A549 (cell line): ENCODE results near the gene PRR3. TPM values are rescaled to one million over a fixed set of nuclear protein-coding genes. Genes with fewer than 3 reads are reported as not detected.

Experiments used
- ATAC-seq, 2 experiments: fragments of 200-7000 bp in 1 of 2; fragments of >200 bp in 1 of 2; cut with Nextera tagmentation in 1 of 2; cut with Tn5 transposase in 1 of 2; 3 replicates each; pipeline versions ENCODE4 v1.8.0 to v1.9.1; 2018 to 2020; ENCODE audit warnings: mild to moderate bottlenecking in 1 of 2, moderate library complexity in 1 of 2
- CTCF ChIA-PET: fragments of 300-600 bp; sonication (Branson Sonifier 250); formaldehyde crosslinking; extraction: SDS; loops from one replicate; lab custom pipeline; 2021; ENCODE audit warnings: antibody characterized with exemption, inconsistent platforms; lab: Yijun Ruan, JAX
- POLR2A ChIA-PET: fragments of 350-600 bp; formaldehyde crosslinking; extraction: SDS; loops from one replicate; lab custom pipeline; 2021; ENCODE audit warnings: antibody characterized with exemption, inconsistent platforms; lab: Yijun Ruan, JAX
- DNase-seq, 2 experiments: peaks; one replicate each; pipeline versions ENCODE4 v3.0.0 to v3.0.0-alpha.2; 2011 to 2016; ENCODE audit warnings: low read depth in 1 of 2, low spot score in 1 of 2
- FAIRE-seq: peaks from 2 replicates; lab custom pipeline; 2011; peaks lifted over from hg19 to GRCh38; lab: Jason Lieb, UNC
- H3K27ac ChIP-seq, 2 experiments: fragments of >200 bp; sonication (Bioruptor Twin); formaldehyde crosslinking; 3 replicates each; pipeline ENCODE4 v1.5.1; 2016 to 2017
- H3K4me1 ChIP-seq: fragments of >200 bp; sonication (Bioruptor Twin); formaldehyde crosslinking; 3 replicates; pipeline ENCODE4 v1.6.1; 2016
- H3K4me2 ChIP-seq: fragments of >200 bp; sonication (Bioruptor Twin); formaldehyde crosslinking; 3 replicates; pipeline ENCODE4 v1.6.1; 2016
- H3K4me3 ChIP-seq: fragments of >200 bp; sonication (Bioruptor Twin); formaldehyde crosslinking; 3 replicates; pipeline ENCODE4 v1.5.1; 2016
- H3K9me3 ChIP-seq: fragments of >200 bp; sonication (Bioruptor Twin); formaldehyde crosslinking; 3 replicates; pipeline ENCODE4 v1.6.1; 2016
- BHLHE40 ChIP-seq: IDR thresholded peaks from 2 replicates; pipeline ENCODE4 v1.6.1; 2012; ENCODE audit warnings: low read depth, low read length, inconsistent platforms
- CBX2 ChIP-seq: fragments of 200-600 bp; sonication (generic); IDR thresholded peaks from 2 replicates; pipeline ENCODE4 v1.6.1; 2016; ENCODE audit warnings: low read depth, mild to moderate bottlenecking, borderline replicate concordance
- CEBPB ChIP-seq, 2 experiments: fragments of >200 bp in 1 of 2; sonication (Bioruptor Twin) in 1 of 2; formaldehyde crosslinking in 1 of 2; IDR thresholded peaks; 2 replicates each; pipeline ENCODE4 v1.6.1; 2012 to 2016
- CHD4 ChIP-seq: fragments of 200-600 bp; sonication (generic); IDR thresholded peaks from 2 replicates; pipeline ENCODE4 v1.6.1; 2016; ENCODE audit warnings: antibody characterized with exemption, mild to moderate bottlenecking, borderline replicate concordance
- CTCF ChIP-seq: fragments of >200 bp; sonication (Bioruptor Twin); formaldehyde crosslinking; IDR thresholded peaks from 3 replicates; pipeline ENCODE4 v1.5.1; 2016
- EHF ChIP-seq: fragments of 250-450 bp; sonication (Bioruptor Pico); IDR thresholded peaks from 2 replicates; pipeline ENCODE4 v1.5.0; 2020; ENCODE audit warnings: mild to moderate bottlenecking
- EP300 ChIP-seq, 2 experiments: fragments of >200 bp; sonication (Bioruptor Twin); formaldehyde crosslinking; IDR thresholded peaks; 2 replicates in 1 of 2; 3 replicates in 1 of 2; pipeline ENCODE4 v1.6.1; 2016 to 2017
- FOXS1 ChIP-seq: fragments of 250-450 bp; sonication (Bioruptor Pico); IDR thresholded peaks from 2 replicates; pipeline ENCODE4 v1.5.0; 2020; ENCODE audit warnings: mild to moderate bottlenecking, moderate library complexity
- HMGXB4 ChIP-seq: fragments of 250-450 bp; sonication (Bioruptor Pico); IDR thresholded peaks from 2 replicates; pipeline ENCODE4 v1.5.0; 2021; ENCODE audit warnings: mild to moderate bottlenecking, moderate library complexity, borderline replicate concordance
- HOXA7 ChIP-seq: fragments of 250-450 bp; sonication (Bioruptor Pico); IDR thresholded peaks from 2 replicates; pipeline ENCODE4 v1.5.0; 2020; ENCODE audit warnings: mild to moderate bottlenecking, moderate library complexity
- KDM5A ChIP-seq: fragments of 200-600 bp; sonication (generic); IDR thresholded peaks from 2 replicates; pipeline ENCODE4 v1.6.1; 2016; ENCODE audit warnings: antibody characterized with exemption, mild to moderate bottlenecking
- MAFK ChIP-seq: fragments of 450-650 bp; IDR thresholded peaks from 2 replicates; pipeline ENCODE4 v1.6.1; 2014; ENCODE audit not compliant: partially characterized antibody
- NFE2L2 ChIP-seq: fragments of 150-350 bp; conservative IDR thresholded peaks from 2 replicates; pipeline ENCODE4 v1.6.1; 2014; ENCODE audit warnings: low read length
- NPAS2 ChIP-seq: fragments of 250-450 bp; sonication (Bioruptor Pico); IDR thresholded peaks from 2 replicates; pipeline ENCODE4 v1.8.0; 2022; ENCODE audit warnings: mild to moderate bottlenecking, moderate library complexity, borderline replicate concordance
- PBX3 ChIP-seq: IDR thresholded peaks from 2 replicates; pipeline ENCODE4 v1.6.1; 2012
- PHF8 ChIP-seq: fragments of 200-600 bp; sonication (generic); IDR thresholded peaks from 2 replicates; pipeline ENCODE4 v1.6.1; 2016; ENCODE audit warnings: low read depth, mild to moderate bottlenecking, antibody characterized with exemption, moderate library complexity, borderline replicate concordance
- POLR2A ChIP-seq: IDR thresholded peaks from 2 replicates; pipeline ENCODE4 v1.6.1; 2012; ENCODE audit warnings: mild to moderate bottlenecking, low read length
- POLR2AphosphoS2 ChIP-seq: conservative IDR thresholded peaks from 2 replicates; pipeline ENCODE4 v1.6.1; 2012; ENCODE audit warnings: low read length, improper control_type of control experiment, inconsistent platforms
- RARB ChIP-seq: fragments of 250-450 bp; sonication (Bioruptor Pico); IDR thresholded peaks from 2 replicates; pipeline ENCODE4 v1.8.0; 2021; ENCODE audit warnings: mild to moderate bottlenecking, moderate library complexity
- RCOR1 ChIP-seq: fragments of 150-350 bp; IDR thresholded peaks from 2 replicates; pipeline ENCODE4 v1.6.1; 2014; ENCODE audit warnings: antibody characterized with exemption, low read length, low read depth
- SMC3 ChIP-seq: fragments of >200 bp; sonication (Bioruptor Twin); formaldehyde crosslinking; IDR thresholded peaks from 3 replicates; pipeline ENCODE4 v1.6.1; 2018; ENCODE audit warnings: inconsistent platforms
- TP53 ChIP-seq: fragments of 250-450 bp; sonication (Bioruptor Pico); IDR thresholded peaks from 2 replicates; pipeline ENCODE4 v1.5.0; 2021; ENCODE audit warnings: mild to moderate bottlenecking, moderate library complexity
- ZC3H11A ChIP-seq: fragments of 450-650 bp; IDR thresholded peaks from 2 replicates; pipeline ENCODE4 v1.6.1; 2014; ENCODE audit warnings: antibody characterized with exemption, mild to moderate bottlenecking
- ZNF302 ChIP-seq: fragments of 250-450 bp; sonication (Bioruptor Pico); IDR thresholded peaks from 2 replicates; pipeline ENCODE4 v1.9.0; 2021; ENCODE audit warnings: inconsistent platforms, mild to moderate bottlenecking, moderate library complexity
- WGBS: methylation state at CpG from one replicate; pipeline ENCODE4 v1.1.6; 2017; ENCODE audit errors: missing lambda C conversion rate; 5-methylcytosine and 5-hydroxymethylcytosine counted together
- polyA plus RNA-seq, 4 experiments: library from polyadenylated mRNA; depleted of rRNA in 3 of 4; stranded (reverse); fragments of >200 nt; fragmentation: RNase III in 1 of 4; extraction: RNeasy Plus Mini Kit Qiagen cat#74134 plus additional on column Dnase treatment in 1 of 4; gene quantifications; 2 replicates in 3 of 4; 3 replicates in 1 of 4; pipeline ENCODE4 v1.2.3, GENCODE V29; 2011 to 2017

Gene PRR3
- polyA plus RNA-seq, 2 of the 4 experiments (the other 2 are of a cell fraction) = 13.8 to 24.1 TPM

GRCh38 chr6:30544666-30545272 is 12.3 kb upstream of the PRR3 start (continued):
- TF ChIP-seq CTCF (peak; percentile 60), ZNF302 (CRISPR knock-in tag) (no peak), POLR2AphosphoS2 (no peak), ZC3H11A (no peak), EP300 (IDR thresholded peaks at IDR 0.05) (no peak), PBX3 (no peak), KDM5A (no peak), NFE2L2 (no peak), RCOR1 (no peak), HMGXB4 (CRISPR knock-in tag) (no peak)

- CTCF ChIA-PET = interaction anchor here (1.2 to 16.0 kb wide), 4 partner anchors 9 to 540 kb away, joined by 3 to 320 read pairs (median 56); no protein-coding TSS in a partner anchor
- WGBS = 90% methylated on average over 6 of the region's 6 CpGs
- no peaks in the 10 kb centered on the region for H3K4me1 ChIP-seq
- no peaks in the 10 kb centered on the region for H3K9me3 ChIP-seq
- no peak overlapping the region for H3K27ac ChIP-seq
- FAIRE-seq (no peak), DNase-seq (no peak), ATAC-seq (no peak)
- no peak overlapping the region for H3K4me3 ChIP-seq
- POLR2A ChIA-PET = no interaction called here
- TF ChIP-seq MAFK (no peak), CTCF (no peak), EHF (CRISPR knock-in tag) (no peak), ZNF302 (CRISPR knock-in tag) (no peak), POLR2A (no peak), NFE2L2 (no peak), BHLHE40 (no peak), CBX2 (no peak), CHD4 (no peak)
- H3K4me2 ChIP-seq = no peak overlapping the region
Observed at GRCh38 chr6:30547454-30547853, 9.6 kb upstream of the PRR3 start.

- POLR2A ChIA-PET = no interaction called here
- no peak for ATAC-seq
- CTCF ChIA-PET = interaction anchor here (0.9 to 16.0 kb wide), 5 partner anchors 10 to 539 kb away, joined by 3 to 320 read pairs (median 4); no protein-coding TSS in a partner anchor
- H3K4me2 ChIP-seq = no peak overlapping the region
- H3K4me3 ChIP-seq = no peak overlapping the region
- no peak for FAIRE-seq
- no peak for DNase-seq
- H3K9me3 ChIP-seq = no peaks in the 10 kb centered on the region
- H3K4me1 ChIP-seq = no peaks in the 10 kb centered on the region
- 70% methylated on average over 2 of the region's 2 CpGs for WGBS
- H3K27ac ChIP-seq = no peak overlapping the region
- TF ChIP-seq TP53 (CRISPR knock-in tag) (no peak), CEBPB (IDR thresholded peaks at IDR 0.05) (no peak), PHF8 (no peak), RARB (no peak), FOXS1 (CRISPR knock-in tag) (no peak), RCOR1 (no peak), HOXA7 (CRISPR knock-in tag) (no peak), NPAS2 (CRISPR knock-in tag) (no peak), HMGXB4 (CRISPR knock-in tag) (no peak), SMC3 (no peak), CTCF (no peak)
Observed at GRCh38 chr6:30548375-30548774, 8.7 kb upstream of the PRR3 start.
